Stimulated activated CD8-positive, alpha-beta memory T cell treated with anti-CD3 and anti-CD28 coated beads, Interleukin-4, amount 100 ng/mL, for 1 hour (primary cell): ENCODE data around the gene CD96.
"Not testable (repeated sequence)": the region's sequence is repeated elsewhere in the genome, so short reads cannot be mapped to it uniquely, and the experiment has no call there.

Experiments used
- DNase-seq, 2 donors: peaks; one replicate each; pipeline ENCODE4 v3.0.0-alpha.2; 2020; ENCODE audit warnings: low read depth in 2 of 2, low spot score in 1 of 2

The CD96 gene

GRCh38 chr3:111669926-111670630, 128.1 kb downstream of the CD96 start:
- DNase-seq, result no peak

- not testable (repeated sequence) for DNase-seq
These were observed 130.5 kb downstream of the CD96 start for GRCh38 chr3:111672461-111672860.

DNA sequence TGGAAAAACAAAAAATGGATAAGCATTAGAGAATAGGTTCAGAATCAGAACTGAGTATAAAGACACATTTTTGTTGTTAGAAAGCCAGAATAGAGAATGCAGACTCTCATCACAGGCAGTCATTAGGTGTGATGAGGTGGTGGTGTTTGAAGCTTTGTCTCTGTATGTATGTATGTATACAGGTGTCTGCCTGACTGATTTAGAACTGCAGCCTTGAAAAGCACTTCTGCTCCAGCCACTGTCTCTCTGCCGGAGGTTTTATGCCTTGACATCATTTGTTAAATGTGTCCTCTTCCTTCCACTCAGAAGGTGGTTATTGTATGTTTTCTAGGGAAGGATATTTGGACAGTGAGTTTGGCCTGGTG, 133.8 kb downstream of the CD96 start:
- DNase-seq, result no peak

- DNase-seq, result no peak
These were observed 134.4 kb downstream of the CD96 start for GRCh38 chr3:111676211-111677006.

DNA sequence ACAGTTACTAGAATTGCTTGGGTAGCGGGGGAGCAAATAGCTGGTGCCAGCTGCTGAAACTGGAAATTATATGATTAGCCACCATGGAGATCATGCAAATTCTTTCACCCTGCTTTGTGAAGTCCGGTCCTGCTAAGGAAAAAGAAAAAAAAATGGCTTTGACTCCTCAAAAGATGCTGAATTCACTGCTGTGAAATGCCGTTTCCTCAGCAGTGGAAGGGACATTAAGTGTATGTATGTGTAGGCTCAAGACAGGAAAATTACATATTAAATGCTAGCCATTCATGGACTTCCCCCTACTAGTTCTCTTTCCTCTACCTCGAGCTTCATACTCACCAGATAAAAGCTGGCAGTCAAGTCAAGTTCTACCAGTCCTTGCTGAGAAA, 135.0 kb downstream of the CD96 start:
- no peak for DNase-seq

DNA sequence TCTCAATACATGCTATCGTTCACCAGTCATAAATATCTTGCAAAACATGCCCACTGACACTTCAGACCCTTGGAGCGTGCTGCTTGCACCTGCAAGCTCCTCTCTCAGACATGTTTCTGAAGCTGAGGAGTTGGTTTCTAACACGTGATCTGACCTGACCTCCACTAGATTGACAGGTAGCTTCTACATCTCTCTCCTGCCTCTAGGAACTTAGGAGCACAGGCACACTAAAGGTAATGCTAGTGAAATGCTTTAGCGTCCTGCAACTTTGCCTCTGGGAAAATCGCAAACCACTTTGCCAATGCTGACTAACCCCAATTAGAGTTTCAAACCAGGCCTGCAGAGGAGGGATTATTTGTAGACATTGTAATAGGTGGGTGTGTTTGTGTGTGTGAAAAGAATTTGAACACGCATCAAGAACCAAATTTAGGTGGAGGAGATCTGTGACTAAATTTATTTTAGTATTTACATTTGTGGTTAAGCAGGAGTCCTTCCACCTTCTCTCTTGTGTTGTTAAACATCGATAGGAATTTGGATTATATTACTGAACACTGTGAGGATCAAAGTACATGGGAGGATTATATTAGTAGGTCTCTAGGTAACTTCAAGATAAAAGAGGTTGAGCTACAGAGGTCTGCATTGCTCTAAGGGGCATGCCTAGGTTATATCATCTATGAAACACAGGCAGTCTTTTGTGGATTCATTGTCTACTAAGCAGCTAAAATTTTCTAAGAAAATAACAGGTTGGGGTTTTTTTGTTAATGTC, 139.8 kb downstream of the CD96 start:
- no peak for DNase-seq

DNA sequence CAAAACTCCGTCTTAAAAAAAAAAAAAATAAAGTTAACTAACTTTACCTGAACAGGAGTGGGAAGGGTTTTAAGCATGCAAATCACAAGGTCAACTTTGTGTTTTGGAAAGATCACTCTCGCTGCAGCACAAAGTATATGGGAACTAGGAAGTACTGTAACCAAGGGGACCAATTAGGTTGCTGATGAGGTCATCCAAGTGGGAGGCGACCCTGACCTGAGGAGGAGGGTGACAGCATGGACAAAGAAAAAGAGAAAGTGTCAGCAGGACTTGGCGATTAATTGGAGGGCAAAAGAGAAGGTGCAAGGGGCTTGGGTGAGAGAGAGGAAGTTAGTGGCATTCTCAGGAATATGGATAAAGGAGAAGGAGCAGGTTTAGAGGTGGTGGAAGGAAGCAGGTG, 142.6 kb downstream of the CD96 start:
- DNase-seq, result no peak

DNA sequence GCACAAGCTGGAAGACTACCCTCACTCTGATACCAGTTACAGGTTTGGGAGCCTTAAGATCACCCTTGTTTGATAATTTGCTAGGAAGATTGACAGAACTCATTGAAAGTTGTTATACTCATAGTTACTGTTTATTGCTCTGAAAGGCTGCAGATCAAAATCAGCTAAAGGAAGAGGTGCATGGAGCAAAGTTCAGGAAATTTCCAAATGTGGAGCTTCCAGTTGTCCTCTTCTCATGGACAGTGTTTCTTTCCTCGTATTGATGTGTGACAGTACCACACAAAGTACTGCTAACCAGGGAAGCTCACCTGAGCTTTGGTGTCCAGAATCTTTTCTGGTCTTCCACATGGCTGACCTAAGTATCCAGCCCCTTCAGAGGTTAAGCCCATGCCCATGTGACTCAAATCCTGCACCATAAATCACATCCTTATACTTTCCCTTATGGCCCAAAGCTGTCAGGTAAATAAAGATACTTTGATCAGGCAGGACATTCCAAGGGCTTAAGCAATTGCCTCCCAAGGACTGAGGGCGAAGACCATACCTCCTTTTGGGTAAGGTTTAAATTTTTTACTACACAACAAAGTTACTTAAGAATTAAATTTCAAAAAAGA, 146.3 kb downstream of the CD96 start:
- DNase-seq, result no peak

DNA sequence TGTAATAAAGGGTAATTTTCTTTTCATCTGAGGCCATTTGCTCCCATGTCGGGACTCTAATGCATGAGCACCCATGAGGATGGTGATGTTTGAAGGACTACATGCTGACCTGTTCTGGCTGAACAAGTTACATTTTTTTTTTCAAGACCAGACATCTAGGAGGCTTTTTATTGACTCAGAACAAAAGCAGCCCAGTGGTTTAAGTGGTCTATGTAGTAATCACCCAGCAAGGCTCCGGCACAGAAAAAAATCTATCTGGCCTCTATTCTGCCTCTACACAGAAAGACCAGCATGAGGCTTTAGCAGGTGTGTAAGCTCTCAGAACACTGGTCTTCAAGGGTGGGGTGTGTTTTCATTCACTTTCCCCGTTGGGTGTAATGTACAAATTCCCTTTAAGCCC, 148.2 kb downstream of the CD96 start:
- no peak for DNase-seq

- DNase-seq, result no peak
These were observed 149.4 kb downstream of the CD96 start for GRCh38 chr3:111691293-111691909.

DNA sequence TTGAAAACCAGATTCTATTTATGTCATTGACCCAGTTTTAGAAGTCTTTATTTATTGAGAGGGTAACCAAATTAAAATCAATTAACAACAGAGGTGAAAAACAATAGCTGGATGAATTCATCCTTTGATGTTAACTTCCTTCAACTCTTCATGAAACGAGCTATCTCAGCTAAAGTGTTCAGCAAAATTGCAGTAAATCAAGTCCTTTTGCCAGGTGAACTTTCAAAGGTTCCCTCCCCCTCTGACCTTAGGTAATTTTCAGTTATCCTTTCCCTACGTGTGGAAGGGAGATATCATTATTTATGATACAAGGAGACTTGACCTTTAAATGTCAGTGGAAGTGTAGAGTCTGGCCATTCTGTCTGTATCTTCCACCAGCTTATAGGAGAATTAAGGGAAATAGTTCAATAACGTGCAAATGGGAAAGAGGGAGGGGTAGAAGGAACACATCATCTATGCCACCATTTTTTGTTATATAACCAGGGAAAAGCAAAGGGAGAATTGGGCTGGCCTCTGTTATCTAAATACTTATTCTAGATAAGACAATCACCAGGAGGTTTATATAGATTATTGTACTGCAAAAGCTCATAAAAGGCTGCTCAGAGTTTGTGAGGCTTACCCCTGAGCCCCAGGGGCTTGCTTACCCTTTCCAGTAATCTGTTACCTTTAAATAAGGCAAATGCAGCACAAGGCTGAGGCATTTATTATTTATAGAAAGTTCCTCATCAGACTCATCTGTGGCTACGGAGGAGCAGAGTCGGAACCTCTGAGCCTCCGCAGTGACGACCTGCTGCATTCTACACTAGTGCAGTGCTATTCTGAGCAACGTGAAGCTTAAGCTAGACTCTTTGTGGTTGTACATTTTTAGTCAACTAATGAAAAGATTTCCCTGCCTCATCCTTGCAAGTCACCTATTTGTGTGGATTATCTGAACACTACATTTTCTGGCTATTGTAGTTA, 150.9 kb downstream of the CD96 start:
- no peak for DNase-seq

DNA sequence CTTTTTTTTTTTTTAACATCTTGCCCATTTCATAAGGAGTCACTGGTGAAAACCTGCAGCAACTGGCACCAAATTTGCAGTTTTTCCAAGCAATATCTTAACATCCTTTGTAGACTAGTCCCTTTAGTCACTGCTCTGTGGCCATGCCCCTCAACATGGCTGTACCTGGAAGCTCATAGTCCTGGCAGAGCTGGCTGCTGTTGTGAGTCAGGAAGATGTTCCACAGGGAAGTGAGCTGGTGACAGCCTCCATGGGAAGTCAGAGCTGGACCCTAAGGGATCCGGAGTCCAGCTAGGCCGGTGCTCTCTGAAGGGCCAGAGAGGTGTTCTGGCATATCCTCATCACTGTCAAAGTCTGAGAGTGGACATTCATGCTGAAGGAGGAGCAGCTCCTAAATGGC, 152.5 kb downstream of the CD96 start:
- no peak for DNase-seq

DNA sequence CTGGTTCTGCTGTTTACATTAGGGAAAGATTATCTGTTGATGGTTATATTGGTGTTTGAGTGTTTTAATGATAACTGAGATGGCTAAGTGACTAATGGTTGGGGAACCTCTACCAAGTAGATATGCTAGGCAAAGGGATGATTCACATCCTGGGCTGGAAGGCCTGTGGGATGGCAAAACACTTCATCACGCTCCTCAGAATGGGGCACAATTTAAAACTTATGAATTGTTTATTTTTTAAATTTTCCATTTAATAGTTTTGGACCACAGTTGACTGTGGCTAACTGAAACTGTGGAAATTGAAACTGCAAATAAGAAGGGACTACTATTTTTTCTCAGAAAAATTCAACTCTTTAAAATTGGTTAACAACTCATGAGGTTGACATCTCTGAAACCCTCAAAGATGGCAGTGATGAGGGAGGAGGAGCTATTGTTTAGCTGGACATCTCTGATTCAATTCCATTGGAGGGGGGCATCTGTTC, 153.7 kb downstream of the CD96 start:
- no peak for DNase-seq

DNA sequence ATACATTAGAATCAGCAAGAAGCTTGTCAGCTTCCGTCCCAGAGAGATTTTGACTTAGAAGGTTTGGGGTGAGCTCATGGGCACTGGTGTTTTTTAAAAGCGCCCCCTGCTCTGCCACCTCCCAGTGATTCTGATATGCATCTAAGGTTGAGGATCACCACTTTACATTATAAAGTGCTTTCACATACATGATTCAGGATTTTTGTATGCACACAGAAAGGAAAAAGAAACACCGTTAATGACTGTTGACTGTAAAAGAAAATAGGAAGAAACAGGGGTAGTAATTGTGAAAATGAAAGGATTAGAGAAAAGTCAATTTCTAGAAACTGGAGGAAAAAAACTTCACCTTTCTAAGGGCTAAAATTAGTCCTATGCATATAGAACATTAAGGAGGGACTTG, 158.1 kb downstream of the CD96 start:
- no peak for DNase-seq

DNA sequence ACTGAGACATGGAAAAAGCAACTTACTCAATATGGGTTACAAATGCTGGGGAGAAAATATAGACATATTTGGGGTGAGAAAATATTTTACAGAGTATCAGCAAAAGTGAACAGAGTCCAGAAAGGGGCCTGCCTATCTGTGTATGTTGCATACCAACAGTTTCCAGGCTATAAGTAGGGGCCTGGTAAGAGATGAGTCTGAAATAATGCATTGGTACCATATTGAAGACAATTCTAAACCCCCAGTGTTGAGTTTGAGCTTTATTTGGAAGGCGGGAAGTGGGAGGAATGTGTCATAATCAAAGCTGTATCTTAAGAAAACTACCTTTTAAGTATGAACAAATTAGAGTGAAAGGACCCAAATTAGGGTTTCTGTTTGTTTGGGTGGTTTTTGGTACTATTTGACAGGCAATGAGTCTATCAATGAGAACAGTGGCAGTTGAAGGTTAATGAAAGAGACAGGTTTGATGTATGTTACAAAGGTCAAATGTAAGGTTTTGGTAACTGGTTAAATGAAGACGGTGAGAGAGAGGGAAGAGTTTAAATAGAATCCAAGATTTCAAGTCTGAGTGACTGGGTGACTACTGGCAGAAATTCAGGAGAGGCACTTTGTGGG, 159.4 kb downstream of the CD96 start:
- no peak for DNase-seq
